SU-DHL-6 (cell line): ENCODE results near the gene EPHA3.

ENCODE experiments used
- EZH2phosphoT487 ChIP-seq: fragments of 200-600 bp; sonication (generic), shearing (Covaris generic); conservative IDR thresholded peaks from 2 replicates; pipeline ENCODE4 v1.6.1; 2018; ENCODE audit warnings: mild to moderate bottlenecking, antibody characterized with exemption, low read length, moderate library complexity, mixed read lengths
- TF ChIP-seq, protein P1 (sequence below): fragments of 200-600 bp; sonication (generic); IDR thresholded peaks from one replicate; pipeline ENCODE4 v1.5.1; 2017; ENCODE audit warnings: antibody characterized with exemption, mild to moderate bottlenecking, low read length, moderate library complexity; ENCODE audit not compliant: insufficient read depth, poor library complexity, severe bottlenecking

DNA sequence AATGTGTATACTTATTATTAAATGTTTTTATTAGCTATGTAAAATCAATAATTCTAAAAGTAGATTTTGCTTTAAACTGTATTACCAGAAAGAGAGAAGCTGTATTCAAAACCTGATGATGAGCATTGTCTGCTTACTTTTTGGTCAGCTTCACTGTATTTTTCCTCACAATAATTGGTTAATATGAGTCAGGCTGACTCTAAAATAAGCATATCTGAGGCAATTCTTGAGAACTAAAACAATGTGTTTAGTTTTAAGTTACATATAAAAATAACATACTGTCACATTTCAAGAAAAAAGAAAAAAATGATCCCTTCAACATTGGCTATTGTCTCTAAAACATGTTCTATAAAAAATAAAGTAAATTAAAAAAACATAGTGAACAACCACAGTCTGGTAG, 66.1 kb downstream of the EPHA3 start:
- TF ChIP-seq, protein P1, sequence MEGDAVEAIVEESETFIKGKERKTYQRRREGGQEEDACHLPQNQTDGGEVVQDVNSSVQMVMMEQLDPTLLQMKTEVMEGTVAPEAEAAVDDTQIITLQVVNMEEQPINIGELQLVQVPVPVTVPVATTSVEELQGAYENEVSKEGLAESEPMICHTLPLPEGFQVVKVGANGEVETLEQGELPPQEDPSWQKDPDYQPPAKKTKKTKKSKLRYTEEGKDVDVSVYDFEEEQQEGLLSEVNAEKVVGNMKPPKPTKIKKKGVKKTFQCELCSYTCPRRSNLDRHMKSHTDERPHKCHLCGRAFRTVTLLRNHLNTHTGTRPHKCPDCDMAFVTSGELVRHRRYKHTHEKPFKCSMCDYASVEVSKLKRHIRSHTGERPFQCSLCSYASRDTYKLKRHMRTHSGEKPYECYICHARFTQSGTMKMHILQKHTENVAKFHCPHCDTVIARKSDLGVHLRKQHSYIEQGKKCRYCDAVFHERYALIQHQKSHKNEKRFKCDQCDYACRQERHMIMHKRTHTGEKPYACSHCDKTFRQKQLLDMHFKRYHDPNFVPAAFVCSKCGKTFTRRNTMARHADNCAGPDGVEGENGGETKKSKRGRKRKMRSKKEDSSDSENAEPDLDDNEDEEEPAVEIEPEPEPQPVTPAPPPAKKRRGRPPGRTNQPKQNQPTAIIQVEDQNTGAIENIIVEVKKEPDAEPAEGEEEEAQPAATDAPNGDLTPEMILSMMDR, result no peak
- no peak for TF ChIP-seq EZH2phosphoT487
